HepG2 (cell line): ENCODE results near the gene PRKN.

Experiments
- CTCF ChIP-seq: sonication (generic); formaldehyde crosslinking; IDR thresholded peaks from 2 replicates; pipeline ENCODE4 v1.5.0; 2020; ENCODE audit warnings: mild to moderate bottlenecking, missing genetic modification reagents, moderate library complexity
- ZFX ChIP-seq: sonication (generic); formaldehyde crosslinking; IDR thresholded peaks from 2 replicates; pipeline ENCODE4 v1.4.0; 2020; ENCODE audit warnings: mild to moderate bottlenecking, low read depth, missing genetic modification reagents, moderate library complexity
- ZNF143 ChIP-seq: sonication (generic); formaldehyde crosslinking; IDR thresholded peaks from 2 replicates; pipeline ENCODE4 v1.4.0; 2020; ENCODE audit warnings: missing genetic modification reagents
- TF ChIP-seq, protein P1 (sequence below): sonication (generic); formaldehyde crosslinking; IDR thresholded peaks from 2 replicates; pipeline ENCODE4 v1.4.0; 2020; ENCODE audit warnings: mild to moderate bottlenecking, missing genetic modification reagents

DNA sequence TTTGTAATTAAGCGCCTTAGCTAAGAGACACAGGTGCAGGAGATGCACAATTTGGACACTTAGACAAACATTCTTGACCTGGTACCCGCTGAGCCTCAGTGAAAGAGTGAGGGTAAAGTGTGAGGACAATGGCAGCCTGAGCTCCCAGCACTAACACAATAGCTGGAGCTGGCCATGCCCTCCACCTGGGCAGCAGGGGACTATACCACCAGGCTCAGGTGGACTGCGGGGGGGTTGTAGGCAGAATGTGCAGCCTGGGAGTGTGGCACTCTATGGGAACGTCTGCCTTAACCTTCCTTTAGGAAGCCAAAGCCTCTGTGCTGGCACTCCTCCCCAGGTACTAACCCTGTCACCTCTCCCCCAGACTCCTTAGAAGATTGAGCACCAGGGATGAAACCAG, 23.6 kb downstream of the PRKN start:
- TF ChIP-seq, protein P1, sequence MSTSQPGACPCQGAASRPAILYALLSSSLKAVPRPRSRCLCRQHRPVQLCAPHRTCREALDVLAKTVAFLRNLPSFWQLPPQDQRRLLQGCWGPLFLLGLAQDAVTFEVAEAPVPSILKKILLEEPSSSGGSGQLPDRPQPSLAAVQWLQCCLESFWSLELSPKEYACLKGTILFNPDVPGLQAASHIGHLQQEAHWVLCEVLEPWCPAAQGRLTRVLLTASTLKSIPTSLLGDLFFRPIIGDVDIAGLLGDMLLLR (CRISPR knock-in tag): no peak
- TF ChIP-seq CTCF (no peak), ZNF143 (no peak), ZFX (CRISPR knock-in tag) (no peak)
